GM21367 (cell line): ENCODE data around the gene CHP2.

ENCODE experiments used
- ATAC-seq: cut with Tn5 transposase; IDR thresholded peaks from one replicate; pipeline ENCODE4 v1.9.1; 2021; ENCODE audit not compliant: unreplicated experiment

Gene CHP2

GRCh38 chr16:23803591-23804123, 48.8 kb downstream of the CHP2 start:
- ATAC-seq, result no peak

GRCh38 chr16:23807028-23807427, 52.2 kb downstream of the CHP2 start:
- ATAC-seq, result no peak
